Activated naive CD8-positive, alpha-beta T cell treated with anti-CD3 and anti-CD28 coated beads, Interleukin-2, amount 10 ng/mL, durations not matched to agents 7 days and 5 days (primary cell): ENCODE results near the gene BORCS5. TPM values are rescaled to one million over a fixed set of nuclear protein-coding genes. Genes with fewer than 3 reads are reported as not detected.
"Not testable (repeated sequence)": the region's sequence is repeated elsewhere in the genome, so short reads cannot be mapped to it uniquely, and the experiment has no call there.

Experiments
- ATAC-seq: fragments of 150-1000 bp; cut with Tn5 transposase; one replicate; pipeline ENCODE4 v1.10.0; 2021; ENCODE audit warnings: low read depth, moderate library complexity
- POLR2A ChIA-PET: fragments of 350-600 bp; sonication (Branson Sonifier 250); formaldehyde crosslinking; loops from one replicate; lab custom pipeline; 2021; ENCODE audit warnings: antibody characterized with exemption; lab: Charles Lee
- DNase-seq: peaks from one replicate; pipeline ENCODE4 v3.0.0; 2021
- H3K27ac Mint-ChIP-seq: one replicate; pipeline ENCODE4 v1.8.0; 2022; ENCODE audit warnings: mild to moderate bottlenecking, mixed read lengths
- H3K27me3 Mint-ChIP-seq: one replicate; pipeline ENCODE4 v1.8.0; 2022; ENCODE audit warnings: mild to moderate bottlenecking, moderate library complexity, mixed read lengths
- H3K36me3 Mint-ChIP-seq: one replicate; pipeline ENCODE4 v1.8.0; 2021; ENCODE audit warnings: mild to moderate bottlenecking, mixed read lengths
- H3K4me1 Mint-ChIP-seq: one replicate; pipeline ENCODE4 v1.8.0; 2021; ENCODE audit warnings: mixed read lengths
- H3K4me3 Mint-ChIP-seq: one replicate; pipeline ENCODE4 v1.8.0; 2022; ENCODE audit warnings: mild to moderate bottlenecking, moderate library complexity, mixed read lengths
- H3K9me3 Mint-ChIP-seq: one replicate; pipeline ENCODE4 v1.8.0; 2021; ENCODE audit warnings: mixed read lengths
- total RNA-seq, 2 experiments: library from RNA; stranded (reverse); gene quantifications; one replicate each; pipeline ENCODE4 v1.2.3, GENCODE V29; 2021

BORCS5 gene
- total RNA-seq, 2 experiments from 2014 or later: 20.1 to 21.8 TPM

GRCh38 chr12:12336049-12336411 lies 20.8 kb upstream of the BORCS5 start:
- POLR2A ChIA-PET: no interaction called here
- Mint-ChIP-seq H3K4me1 (peaks cover 15% of the 10 kb centered on the region), H3K36me3 (no peaks in the 10 kb centered on the region), H3K27ac (no peak overlapping the region), H3K4me3 (no peak overlapping the region), H3K9me3 (no peaks in the 10 kb centered on the region), H3K27me3 (peaks cover 6% of the 10 kb centered on the region)
- no peak for DNase-seq
- no peak for ATAC-seq

DNA sequence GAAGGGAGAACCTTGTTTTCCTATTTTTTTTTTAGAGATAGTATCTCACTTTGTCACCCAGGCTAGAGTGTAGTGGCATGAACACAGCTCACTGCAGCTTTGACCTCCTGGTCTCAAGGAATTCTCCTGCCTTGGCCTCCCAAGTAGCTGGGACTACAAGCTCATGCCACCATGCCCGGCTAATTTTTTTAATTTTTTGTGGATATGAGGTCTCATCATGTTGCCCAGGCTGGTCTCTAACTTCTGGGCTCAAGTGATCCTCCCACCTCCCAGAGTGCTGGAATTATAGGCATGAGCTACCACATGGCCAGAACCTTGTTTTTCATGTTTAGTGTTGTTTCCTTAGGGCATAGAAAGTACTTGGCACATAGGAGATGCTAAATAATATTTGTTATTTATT lies 20.4 kb upstream of the BORCS5 start:
- peaks cover 15% of the 10 kb centered on the region for H3K4me1 Mint-ChIP-seq
- POLR2A ChIA-PET: interaction anchor here (0.8 kb wide), 1 partner anchor 21 kb away, joined by 3 read pairs; the partner anchor contains the start of gene BORCS5
- peaks cover 2% of the 10 kb centered on the region for H3K27me3 Mint-ChIP-seq
- DNase-seq (no peak), ATAC-seq (no peak)
- no peaks in the 10 kb centered on the region for H3K9me3 Mint-ChIP-seq
- H3K4me3 Mint-ChIP-seq: no peak overlapping the region
- H3K36me3 Mint-ChIP-seq: no peaks in the 10 kb centered on the region
- no peak overlapping the region for H3K27ac Mint-ChIP-seq

DNA sequence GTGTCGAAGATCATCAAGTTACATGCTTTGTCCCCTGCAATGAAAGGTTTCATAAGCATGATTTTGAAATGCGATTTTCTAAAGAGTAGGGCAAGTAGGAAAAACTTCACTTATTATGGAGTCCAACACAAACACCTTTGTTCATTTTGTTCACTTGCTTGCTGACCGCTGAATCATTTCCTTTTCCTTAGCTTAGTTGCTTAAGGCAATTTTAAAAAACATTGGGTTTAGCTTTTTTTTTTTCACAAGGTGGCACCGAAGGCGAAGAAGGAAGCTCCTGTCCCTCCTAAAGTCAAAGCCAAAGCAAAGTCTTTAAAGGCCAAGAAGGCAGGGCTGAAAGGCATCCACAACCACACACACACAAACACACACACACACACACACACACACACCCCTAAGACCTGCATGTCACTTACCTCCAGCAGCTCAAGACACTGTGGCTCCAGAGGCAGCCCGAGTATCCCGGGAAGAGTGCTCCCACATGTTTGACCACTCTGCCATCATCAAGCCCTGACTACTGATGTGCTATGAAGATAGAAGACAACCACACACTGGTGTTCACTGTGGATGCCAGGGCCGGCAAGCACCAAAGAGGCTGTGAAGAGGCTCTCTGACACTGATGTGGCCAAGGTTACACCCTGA lies 18.2 kb upstream of the BORCS5 start:
- peaks cover 15% of the 10 kb centered on the region for H3K4me1 Mint-ChIP-seq
- POLR2A ChIA-PET: interaction anchor here (0.6 to 1.6 kb wide), 3 partner anchors 10 to 18 kb away, joined by 3 to 10 read pairs (median 4); partner anchors contain the start of genes BORCS5 and MANSC1
- H3K27me3 Mint-ChIP-seq: peaks cover 2% of the 10 kb centered on the region
- H3K9me3 Mint-ChIP-seq: no peaks in the 10 kb centered on the region
- H3K36me3 Mint-ChIP-seq: no peaks in the 10 kb centered on the region
- H3K27ac Mint-ChIP-seq: peak overlapping the region; percentile 48
- peak overlapping the region; percentile 35 for H3K4me3 Mint-ChIP-seq
- DNase-seq: no peak
- no peak for ATAC-seq

GRCh38 chr12:12349711-12350665 lies 6.9 kb upstream of the BORCS5 start, which contains the start of gene MANSC1:
Gene MANSC1, minus strand, starts transcription at chr12:12350242. Its CDS starts 6,928 bp downstream, at chr12:12343314.
- peaks cover 6% of the 10 kb centered on the region for H3K27me3 Mint-ChIP-seq
- ATAC-seq (peak; percentile 76), DNase-seq (peak; percentile 76)
- peak within 1 kb of the TSS; percentile 56 for H3K27ac Mint-ChIP-seq
- no peaks in the 10 kb centered on the region for H3K9me3 Mint-ChIP-seq
- peak within 1 kb of the TSS; percentile 75 for H3K4me3 Mint-ChIP-seq
- POLR2A ChIA-PET: interaction anchor here (1.1 to 1.4 kb wide), 2 partner anchors 8 to 12 kb away, joined by 3 to 5 read pairs; no protein-coding TSS in a partner anchor
- no peaks in the 10 kb centered on the region for H3K36me3 Mint-ChIP-seq
- H3K4me1 Mint-ChIP-seq: peaks cover 19% of the 10 kb centered on the region

GRCh38 chr12:12350868-12351463 lies 5.9 kb upstream of the BORCS5 start:
- DNase-seq (no peak), ATAC-seq (no peak)
- peaks cover 23% of the 10 kb centered on the region for H3K4me1 Mint-ChIP-seq
- H3K9me3 Mint-ChIP-seq: no peaks in the 10 kb centered on the region
- no peaks in the 10 kb centered on the region for H3K36me3 Mint-ChIP-seq
- H3K4me3 Mint-ChIP-seq: peak overlapping the region; percentile 75
- POLR2A ChIA-PET: interaction anchor here (0.6 to 1.0 kb wide), 2 partner anchors 9 to 14 kb away, joined by 3 read pairs; no protein-coding TSS in a partner anchor
- H3K27ac Mint-ChIP-seq: no peak overlapping the region
- peaks cover 4% of the 10 kb centered on the region for H3K27me3 Mint-ChIP-seq

GRCh38 chr12:12351468-12352185 lies 5.3 kb upstream of the BORCS5 start:
- H3K9me3 Mint-ChIP-seq, H3K4me3 Mint-ChIP-seq, H3K27me3 Mint-ChIP-seq, ATAC-seq, H3K27ac Mint-ChIP-seq, H3K36me3 Mint-ChIP-seq, DNase-seq: not testable (repeated sequence)
- peaks cover 28% of the 10 kb centered on the region for H3K4me1 Mint-ChIP-seq
- POLR2A ChIA-PET: interaction anchor here (0.6 to 1.0 kb wide), 2 partner anchors 9 to 14 kb away, joined by 3 read pairs; no protein-coding TSS in a partner anchor

DNA sequence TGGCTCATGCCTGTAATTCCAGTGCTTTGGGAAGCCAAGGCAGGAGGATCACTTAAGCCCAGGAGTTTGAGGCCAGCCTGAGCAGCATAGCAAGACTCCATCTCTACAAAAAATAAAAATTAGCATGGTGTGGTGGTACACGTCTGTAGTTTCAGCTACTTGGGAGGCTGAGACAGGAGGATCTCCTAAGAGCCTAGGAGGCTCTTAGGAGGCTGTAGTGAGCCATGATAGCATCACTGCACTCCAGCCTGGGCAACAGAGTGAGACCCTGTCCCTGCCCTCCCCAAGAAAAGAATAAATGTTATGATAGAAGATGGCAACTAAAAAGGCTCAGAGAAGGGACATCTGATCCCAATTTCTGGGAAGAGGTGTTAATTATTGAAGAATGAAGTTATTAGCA lies 3.6 kb upstream of the BORCS5 start:
- ATAC-seq (no peak), DNase-seq (no peak)
- Mint-ChIP-seq H3K27ac (no peak overlapping the region), H3K9me3 (no peaks in the 10 kb centered on the region), H3K4me3 (no peak overlapping the region), H3K36me3 (no peaks in the 10 kb centered on the region), H3K4me1 (peaks cover 31% of the 10 kb centered on the region), H3K27me3 (peaks cover 1% of the 10 kb centered on the region)
- POLR2A ChIA-PET: no interaction called here

DNA sequence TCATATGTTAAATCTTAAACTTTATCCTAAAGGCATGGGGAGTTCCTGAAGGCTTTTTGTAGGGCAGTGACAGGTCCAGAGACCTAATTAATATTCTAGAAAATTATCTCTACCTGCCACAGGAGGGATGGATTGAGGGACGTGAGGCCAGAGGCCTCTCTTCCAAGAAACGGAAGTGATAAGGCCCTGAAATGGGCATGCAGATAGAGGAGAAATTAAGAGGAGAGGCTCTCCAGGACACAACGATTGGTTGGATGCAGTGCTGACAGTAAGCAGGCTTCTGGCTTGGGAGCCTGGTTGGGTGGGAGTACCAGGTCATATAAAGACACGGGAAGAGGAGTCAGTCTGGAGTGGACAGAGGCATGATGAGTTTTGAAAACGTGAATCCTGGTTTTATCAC lies 3.1 kb upstream of the BORCS5 start:
- Mint-ChIP-seq H3K4me1 (peaks cover 37% of the 10 kb centered on the region), H3K27me3 (no peaks in the 10 kb centered on the region), H3K36me3 (no peaks in the 10 kb centered on the region), H3K9me3 (no peaks in the 10 kb centered on the region), H3K4me3 (no peak overlapping the region), H3K27ac (no peak overlapping the region)
- no peak for DNase-seq
- POLR2A ChIA-PET: interaction anchor here (0.6 kb wide), 1 partner anchor 32 kb away, joined by 3 read pairs; no protein-coding TSS in a partner anchor
- ATAC-seq: no peak

DNA sequence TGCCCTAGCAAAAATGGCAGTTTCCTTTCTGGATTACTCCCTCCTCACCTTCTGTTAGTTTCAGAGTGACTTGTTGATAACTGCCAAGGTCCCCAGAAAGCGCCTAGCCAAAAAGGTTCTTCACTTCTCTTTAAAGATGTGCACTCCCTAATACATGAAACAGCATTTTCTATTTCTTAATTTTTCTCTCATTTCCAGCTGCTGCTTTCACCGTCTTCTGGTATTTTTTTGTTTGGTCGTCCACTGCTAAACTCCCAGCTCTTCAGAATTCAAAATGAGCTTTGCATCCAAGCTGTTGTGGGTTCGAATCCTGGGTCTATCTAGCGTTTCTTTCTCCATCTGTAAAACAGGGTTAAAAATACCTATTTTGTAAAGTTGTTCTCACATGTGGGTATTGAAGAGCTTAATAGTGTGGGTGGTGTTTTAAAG lies 397 bp upstream of the BORCS5 start:
- ATAC-seq (no peak), DNase-seq (no peak)
- peaks cover 2% of the 10 kb centered on the region for H3K36me3 Mint-ChIP-seq
- H3K27me3 Mint-ChIP-seq: no peaks in the 10 kb centered on the region
- no peaks in the 10 kb centered on the region for H3K9me3 Mint-ChIP-seq
- H3K4me3 Mint-ChIP-seq: peak overlapping the region; percentile 92
- peak overlapping the region; percentile 97 for H3K27ac Mint-ChIP-seq
- peaks cover 37% of the 10 kb centered on the region for H3K4me1 Mint-ChIP-seq
- POLR2A ChIA-PET: interaction anchor here (0.6 to 3.8 kb wide), 22 partner anchors 10 to 810 kb away, joined by 3 to 86 read pairs (median 8); partner anchors contain the start of genes BCL2L14, CDKN1B, DUSP16 and GPR19

GRCh38 chr12:12357719-12358461 lies 1.0 kb downstream of the BORCS5 start:
- POLR2A ChIA-PET: interaction anchor here (0.6 to 3.8 kb wide), 30 partner anchors 8 to 1187 kb away, joined by 3 to 86 read pairs (median 4); partner anchors contain the start of genes CDKN1B, DUSP16, ETV6 and GPR19
- Mint-ChIP-seq H3K4me3 (peak overlapping the region; percentile 92), H3K36me3 (peaks cover 2% of the 10 kb centered on the region), H3K4me1 (peaks cover 43% of the 10 kb centered on the region), H3K9me3 (no peaks in the 10 kb centered on the region), H3K27ac (peak overlapping the region; percentile 97), H3K27me3 (no peaks in the 10 kb centered on the region)
- DNase-seq (no peak), ATAC-seq (peak; percentile 1)

GRCh38 chr12:12358528-12358927 lies 1.6 kb downstream of the BORCS5 start:
- Mint-ChIP-seq H3K27me3 (no peaks in the 10 kb centered on the region), H3K27ac (peak overlapping the region; percentile 97), H3K4me3 (peak overlapping the region; percentile 92), H3K36me3 (peaks cover 4% of the 10 kb centered on the region), H3K4me1 (peaks cover 41% of the 10 kb centered on the region), H3K9me3 (no peaks in the 10 kb centered on the region)
- DNase-seq: no peak
- POLR2A ChIA-PET: interaction anchor here (0.6 to 3.8 kb wide), 12 partner anchors 8 to 812 kb away, joined by 3 to 86 read pairs (median 12); partner anchors contain the start of genes CDKN1B, DUSP16, GPR19 and MANSC1
- no peak for ATAC-seq
